ENCODE results near the gene SFT2D2.
"Not testable (repeated sequence)": the region's sequence is repeated elsewhere in the genome, so short reads cannot be mapped to it uniquely, and the experiment has no call there.

Gene SFT2D2

DNA sequence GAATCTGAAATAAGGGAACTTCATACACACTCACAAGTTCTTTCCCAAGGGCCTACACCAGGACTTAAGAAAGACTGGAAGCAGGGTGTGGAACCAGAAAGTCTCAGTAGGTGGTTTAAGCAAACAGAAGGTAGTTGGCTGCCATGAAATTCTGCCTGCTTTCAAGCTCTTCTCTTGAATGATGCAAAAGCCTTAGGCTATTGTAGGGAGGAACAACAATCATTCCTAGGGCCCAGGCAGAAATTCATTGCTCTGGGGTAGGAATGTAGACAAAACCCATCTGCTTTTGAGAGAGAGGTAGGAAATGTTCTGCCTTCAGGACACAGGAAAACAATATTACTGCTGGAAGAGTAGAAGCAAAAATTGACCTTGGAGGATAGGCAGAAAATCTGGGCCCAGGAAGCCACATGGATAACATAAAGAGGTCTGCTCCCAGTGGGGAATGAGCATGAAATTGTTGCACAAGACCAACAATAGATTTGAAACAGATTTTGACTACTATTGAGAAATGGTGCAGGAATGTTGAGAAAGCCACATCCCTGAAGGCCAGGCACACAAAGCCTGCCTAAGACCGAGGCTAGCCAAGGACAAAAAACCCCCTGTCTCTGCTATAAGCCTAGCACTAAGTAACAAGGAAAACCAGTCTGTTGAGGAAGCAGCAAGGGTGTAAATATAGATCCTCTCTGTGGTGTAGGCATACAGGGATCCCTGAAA is 22.7 kb upstream of the SFT2D2 start:
- Histone ChIP-seq H3K27me3 (ENCODE audit: insufficient read depth, poor library complexity, severe bottlenecking) (no peaks in the 10 kb centered on the region), H3K4me3 (replicated peaks; ENCODE audit: insufficient read depth, low read length) (no peak overlapping the region), H3K27ac (replicated peaks) (no peak overlapping the region)
- TF ChIP-seq, protein P1, sequence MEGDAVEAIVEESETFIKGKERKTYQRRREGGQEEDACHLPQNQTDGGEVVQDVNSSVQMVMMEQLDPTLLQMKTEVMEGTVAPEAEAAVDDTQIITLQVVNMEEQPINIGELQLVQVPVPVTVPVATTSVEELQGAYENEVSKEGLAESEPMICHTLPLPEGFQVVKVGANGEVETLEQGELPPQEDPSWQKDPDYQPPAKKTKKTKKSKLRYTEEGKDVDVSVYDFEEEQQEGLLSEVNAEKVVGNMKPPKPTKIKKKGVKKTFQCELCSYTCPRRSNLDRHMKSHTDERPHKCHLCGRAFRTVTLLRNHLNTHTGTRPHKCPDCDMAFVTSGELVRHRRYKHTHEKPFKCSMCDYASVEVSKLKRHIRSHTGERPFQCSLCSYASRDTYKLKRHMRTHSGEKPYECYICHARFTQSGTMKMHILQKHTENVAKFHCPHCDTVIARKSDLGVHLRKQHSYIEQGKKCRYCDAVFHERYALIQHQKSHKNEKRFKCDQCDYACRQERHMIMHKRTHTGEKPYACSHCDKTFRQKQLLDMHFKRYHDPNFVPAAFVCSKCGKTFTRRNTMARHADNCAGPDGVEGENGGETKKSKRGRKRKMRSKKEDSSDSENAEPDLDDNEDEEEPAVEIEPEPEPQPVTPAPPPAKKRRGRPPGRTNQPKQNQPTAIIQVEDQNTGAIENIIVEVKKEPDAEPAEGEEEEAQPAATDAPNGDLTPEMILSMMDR (IDR thresholded peaks at IDR 0.05; ENCODE audit: insufficient read depth, low read length), result no peak
- TF ChIP-seq, protein P2, sequence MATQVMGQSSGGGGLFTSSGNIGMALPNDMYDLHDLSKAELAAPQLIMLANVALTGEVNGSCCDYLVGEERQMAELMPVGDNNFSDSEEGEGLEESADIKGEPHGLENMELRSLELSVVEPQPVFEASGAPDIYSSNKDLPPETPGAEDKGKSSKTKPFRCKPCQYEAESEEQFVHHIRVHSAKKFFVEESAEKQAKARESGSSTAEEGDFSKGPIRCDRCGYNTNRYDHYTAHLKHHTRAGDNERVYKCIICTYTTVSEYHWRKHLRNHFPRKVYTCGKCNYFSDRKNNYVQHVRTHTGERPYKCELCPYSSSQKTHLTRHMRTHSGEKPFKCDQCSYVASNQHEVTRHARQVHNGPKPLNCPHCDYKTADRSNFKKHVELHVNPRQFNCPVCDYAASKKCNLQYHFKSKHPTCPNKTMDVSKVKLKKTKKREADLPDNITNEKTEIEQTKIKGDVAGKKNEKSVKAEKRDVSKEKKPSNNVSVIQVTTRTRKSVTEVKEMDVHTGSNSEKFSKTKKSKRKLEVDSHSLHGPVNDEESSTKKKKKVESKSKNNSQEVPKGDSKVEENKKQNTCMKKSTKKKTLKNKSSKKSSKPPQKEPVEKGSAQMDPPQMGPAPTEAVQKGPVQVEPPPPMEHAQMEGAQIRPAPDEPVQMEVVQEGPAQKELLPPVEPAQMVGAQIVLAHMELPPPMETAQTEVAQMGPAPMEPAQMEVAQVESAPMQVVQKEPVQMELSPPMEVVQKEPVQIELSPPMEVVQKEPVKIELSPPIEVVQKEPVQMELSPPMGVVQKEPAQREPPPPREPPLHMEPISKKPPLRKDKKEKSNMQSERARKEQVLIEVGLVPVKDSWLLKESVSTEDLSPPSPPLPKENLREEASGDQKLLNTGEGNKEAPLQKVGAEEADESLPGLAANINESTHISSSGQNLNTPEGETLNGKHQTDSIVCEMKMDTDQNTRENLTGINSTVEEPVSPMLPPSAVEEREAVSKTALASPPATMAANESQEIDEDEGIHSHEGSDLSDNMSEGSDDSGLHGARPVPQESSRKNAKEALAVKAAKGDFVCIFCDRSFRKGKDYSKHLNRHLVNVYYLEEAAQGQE (IDR thresholded peaks at IDR 0.05; ENCODE audit: insufficient replicate concordance, low read depth), result no peak
- TF ChIP-seq SPI1 (IDR thresholded peaks at IDR 0.05; ENCODE audit: borderline replicate concordance, low read depth) (no peak), GABPA (IDR thresholded peaks at IDR 0.05; ENCODE audit: low read depth) (no peak), POLR2AphosphoS5 (IDR thresholded peaks at IDR 0.05; ENCODE audit: low read depth) (no peak)
- no peak for DNase-seq (ENCODE audit: low read depth in 1 of 2, low spot score in 1 of 2)

DNA sequence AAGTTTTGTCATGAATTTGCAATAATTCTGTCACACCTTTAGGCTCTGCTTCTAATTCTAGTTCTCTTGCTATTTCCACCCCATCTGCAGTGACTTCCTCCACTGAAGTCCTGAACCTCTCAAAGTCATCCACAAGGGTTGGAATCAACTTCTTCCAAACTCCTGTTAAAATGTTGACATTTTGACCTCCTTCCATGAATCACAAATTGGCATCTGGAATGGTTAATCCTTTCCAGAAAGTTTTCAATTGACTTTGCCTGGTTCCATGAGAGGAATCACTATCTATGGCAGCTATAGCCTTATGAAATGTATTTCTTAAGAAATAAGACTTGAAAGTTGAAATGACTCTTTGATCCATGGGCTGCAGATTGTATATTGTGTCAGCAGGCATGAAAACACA is 19.7 kb upstream of the SFT2D2 start:
- H3K4me3 ChIP-seq (replicated peaks; ENCODE audit: insufficient read depth, low read length), result no peak overlapping the region
- DNase-seq (ENCODE audit: low read depth in 1 of 2, low spot score in 1 of 2), result no peak
- TF ChIP-seq, protein P1 (IDR thresholded peaks at IDR 0.05; ENCODE audit: insufficient read depth, low read length), result no peak
- no peak for TF ChIP-seq POLR2AphosphoS5 (IDR thresholded peaks at IDR 0.05; ENCODE audit: low read depth)
- TF ChIP-seq GABPA (IDR thresholded peaks at IDR 0.05; ENCODE audit: low read depth), result no peak
- TF ChIP-seq, protein P2 (IDR thresholded peaks at IDR 0.05; ENCODE audit: insufficient replicate concordance, low read depth), result no peak
- no peak for TF ChIP-seq SPI1 (IDR thresholded peaks at IDR 0.05; ENCODE audit: borderline replicate concordance, low read depth)
- no peaks in the 10 kb centered on the region for H3K27me3 ChIP-seq (ENCODE audit: insufficient read depth, poor library complexity, severe bottlenecking)
- H3K27ac ChIP-seq (replicated peaks), result no peak overlapping the region

- not testable (repeated sequence) for DNase-seq (ENCODE audit: low read depth in 1 of 2, low spot score in 1 of 2); H3K27me3 ChIP-seq (ENCODE audit: insufficient read depth, poor library complexity, severe bottlenecking); H3K4me3 ChIP-seq (replicated peaks; ENCODE audit: insufficient read depth, low read length); H3K27ac ChIP-seq (replicated peaks)
Measured at GRCh38 chr1:168207673-168208072, 18.1 kb upstream of the SFT2D2 start.

DNA sequence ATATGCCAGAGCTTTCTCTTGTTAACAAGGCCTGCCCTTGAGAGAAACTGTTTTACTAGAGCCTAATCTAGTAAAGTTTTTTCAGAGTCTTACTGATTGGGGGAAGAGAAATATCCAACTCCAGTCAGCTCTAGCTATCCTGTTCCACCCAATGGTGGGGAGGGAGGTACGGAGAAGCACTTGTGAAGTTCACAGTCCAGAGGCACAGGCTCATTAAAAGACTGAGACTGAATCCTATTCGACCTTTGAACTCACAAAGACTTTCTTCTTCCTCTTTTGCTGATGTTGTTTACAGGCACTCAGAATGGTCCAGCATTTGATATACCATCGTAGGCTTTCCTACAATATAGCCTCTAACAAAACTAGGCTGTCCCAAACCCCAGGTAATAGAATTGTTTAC is 15.5 kb upstream of the SFT2D2 start:
- DNase-seq (ENCODE audit: low read depth in 1 of 2, low spot score in 1 of 2), result no peak
- TF ChIP-seq GABPA (IDR thresholded peaks at IDR 0.05; ENCODE audit: low read depth) (no peak), POLR2AphosphoS5 (IDR thresholded peaks at IDR 0.05; ENCODE audit: low read depth) (no peak), SPI1 (IDR thresholded peaks at IDR 0.05; ENCODE audit: borderline replicate concordance, low read depth) (no peak)
- TF ChIP-seq, protein P2 (IDR thresholded peaks at IDR 0.05; ENCODE audit: insufficient replicate concordance, low read depth), result no peak
- TF ChIP-seq, protein P1 (IDR thresholded peaks at IDR 0.05; ENCODE audit: insufficient read depth, low read length), result no peak
- no peak overlapping the region for H3K27ac ChIP-seq (replicated peaks)
- no peak overlapping the region for H3K4me3 ChIP-seq (replicated peaks; ENCODE audit: insufficient read depth, low read length)
- no peaks in the 10 kb centered on the region for H3K27me3 ChIP-seq (ENCODE audit: insufficient read depth, poor library complexity, severe bottlenecking)
